T-helper 9 cell (primary cell): ENCODE measurements around the gene NECTIN1.

ENCODE experiments used
- DNase-seq: peaks from one replicate; pipeline ENCODE4 v3.0.0-alpha.2; 2020

NECTIN1 gene

DNA sequence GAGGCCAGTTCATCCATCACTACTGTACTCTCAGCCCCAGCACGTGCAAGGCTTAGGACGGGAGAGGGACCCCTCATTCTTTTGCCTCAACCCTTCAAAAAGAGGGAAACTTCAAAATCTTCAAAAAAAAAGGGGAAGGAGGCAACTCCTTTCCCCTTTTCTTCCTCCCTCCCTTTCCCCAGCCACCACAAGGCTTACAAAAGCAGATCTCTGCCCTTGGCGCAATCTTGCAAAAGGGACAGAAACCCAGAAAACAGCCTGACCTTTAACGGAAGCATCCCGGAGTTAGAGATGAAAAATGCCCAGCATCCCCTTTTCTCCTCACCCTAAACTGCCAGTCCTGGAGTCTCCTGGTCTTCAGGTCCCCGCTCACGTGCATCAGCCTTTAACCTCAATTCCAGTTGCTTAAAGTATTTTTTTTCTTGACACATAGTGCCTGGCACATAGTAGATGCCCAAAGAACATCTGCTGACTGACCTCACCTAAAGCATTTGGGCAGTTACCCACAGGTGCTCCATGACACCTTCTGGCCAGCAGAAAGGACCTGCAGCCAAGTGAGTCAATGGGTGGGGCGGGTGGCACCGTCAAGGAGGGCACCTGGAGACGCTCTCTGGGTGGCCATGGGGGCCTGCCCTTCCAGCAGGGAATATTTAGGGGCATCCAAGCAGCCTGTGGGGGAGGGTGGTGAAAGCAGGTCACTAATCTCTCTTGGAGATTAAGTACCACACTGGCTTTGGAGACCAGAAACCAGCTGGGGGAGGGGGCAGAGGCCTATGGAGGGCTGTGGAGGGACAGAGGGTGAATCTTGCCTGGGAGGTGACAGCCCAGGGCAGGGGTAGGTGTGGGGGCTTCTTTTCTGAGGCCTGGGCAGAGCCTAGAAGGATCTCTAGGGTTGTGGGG lies 16.3 kb downstream of the NECTIN1 start:
- no peak for DNase-seq

DNA sequence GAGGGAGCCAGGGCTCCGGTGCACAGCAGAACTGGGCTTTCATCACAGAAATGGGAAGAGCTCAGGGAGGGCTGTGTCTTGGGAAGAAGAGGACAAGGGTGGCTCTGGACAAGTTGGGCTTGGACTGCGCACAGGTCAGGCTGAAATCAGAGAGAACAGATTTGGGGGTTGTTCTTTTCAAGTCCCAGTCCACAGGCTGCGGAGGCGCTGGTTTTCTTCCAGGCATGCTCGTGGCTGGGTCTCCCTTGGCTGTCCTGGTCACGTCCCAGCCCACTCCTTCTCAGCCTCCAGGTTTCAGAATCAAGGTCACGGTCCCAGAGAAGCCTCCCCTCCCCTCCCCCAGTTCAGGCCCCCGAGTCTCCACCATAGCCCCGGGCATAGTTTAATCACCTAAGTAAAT lies 17.0 kb downstream of the NECTIN1 start:
- no peak for DNase-seq

DNA sequence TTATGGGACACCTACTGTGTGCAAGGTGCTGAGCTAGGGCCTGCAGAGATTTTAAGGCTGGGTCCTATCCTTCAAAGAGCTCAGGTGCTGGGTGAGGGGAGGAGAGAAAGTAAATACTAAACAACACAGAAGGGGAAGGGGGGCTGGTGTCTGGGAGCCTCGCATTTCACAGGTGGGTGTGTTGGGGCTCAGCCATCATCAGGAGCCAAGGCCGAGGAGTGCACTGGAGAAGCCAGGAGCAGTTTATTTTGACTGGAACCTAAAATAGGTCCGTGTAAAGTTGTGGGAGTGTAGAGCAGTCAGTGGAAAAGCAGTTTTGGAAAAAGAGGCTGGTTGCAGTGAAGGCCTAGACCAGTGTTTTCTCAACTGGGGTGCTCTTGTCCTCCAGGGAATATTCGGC lies 17.5 kb downstream of the NECTIN1 start:
- DNase-seq, result no peak

DNA sequence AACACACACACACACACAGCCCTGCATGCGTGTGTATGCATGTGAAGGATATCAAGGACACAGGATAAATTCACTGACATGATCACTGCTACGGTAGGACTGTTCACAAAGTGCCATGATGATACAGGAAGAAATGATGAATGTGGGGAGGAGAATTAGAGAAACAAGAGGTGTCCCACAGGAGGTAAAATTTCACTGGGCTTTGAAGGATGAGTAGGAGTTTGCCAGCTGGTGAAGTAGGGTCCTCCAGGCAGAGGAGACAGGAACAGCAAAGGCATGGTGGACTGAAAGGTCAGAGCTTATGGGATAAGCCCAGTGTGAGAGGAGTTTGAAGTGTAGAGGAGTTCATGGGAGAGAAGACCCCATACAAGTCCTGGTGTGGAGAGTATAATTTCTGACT lies 18.6 kb downstream of the NECTIN1 start:
- DNase-seq, result no peak

DNA sequence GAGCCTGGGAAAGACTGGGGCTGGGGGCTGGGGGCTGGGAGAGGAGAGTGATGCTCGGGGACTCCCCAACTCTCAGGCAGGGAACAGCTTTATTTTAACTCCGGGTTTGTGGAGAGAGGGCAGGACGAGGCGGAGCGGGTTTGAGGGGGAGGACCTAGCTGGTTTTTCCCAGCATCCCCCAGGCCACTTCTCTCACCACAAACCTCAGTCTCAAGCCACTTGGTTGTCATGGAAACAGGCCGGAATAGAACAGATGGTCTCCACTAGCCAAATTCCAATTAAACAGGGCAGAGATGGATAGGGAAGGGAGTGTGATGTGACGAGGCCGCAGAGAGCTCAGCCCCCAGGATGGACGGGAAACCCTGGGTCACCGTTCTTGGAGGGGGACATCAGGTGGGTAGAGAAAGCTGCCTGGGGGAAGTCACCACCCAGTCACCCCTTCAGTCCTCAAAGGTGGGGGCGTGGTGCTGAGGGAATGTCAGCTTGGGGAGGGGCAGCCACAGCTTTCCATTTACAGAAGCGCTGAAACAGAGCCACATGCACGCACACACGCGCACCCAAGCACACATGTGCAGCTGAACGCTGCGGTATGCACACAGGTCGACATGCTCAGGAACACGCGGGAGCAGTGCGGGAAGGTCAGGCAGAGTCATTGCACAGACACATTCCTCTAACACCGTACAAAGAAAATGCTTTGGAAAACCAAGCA lies 19.2 kb downstream of the NECTIN1 start:
- no peak for DNase-seq

DNA sequence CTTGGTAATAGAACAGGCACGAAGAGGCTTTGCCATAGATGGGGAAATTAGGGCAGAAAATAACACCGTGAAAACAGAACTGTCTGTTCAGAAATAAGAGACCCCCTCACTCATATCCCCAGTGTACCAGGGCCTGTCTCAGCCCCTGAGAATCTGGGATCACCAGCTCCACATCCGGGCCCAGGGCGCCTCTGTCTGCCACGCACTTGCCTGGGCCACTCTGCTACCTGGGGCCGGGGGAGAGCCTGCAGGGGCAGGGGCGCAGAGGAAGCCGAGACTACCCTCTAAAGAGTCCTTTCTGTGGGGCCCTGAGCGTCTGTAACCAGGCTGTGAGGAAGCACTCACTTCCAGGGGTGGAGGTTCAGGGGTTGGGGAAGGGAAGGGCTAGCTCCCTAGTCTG lies 19.8 kb downstream of the NECTIN1 start:
- DNase-seq, result no peak

- DNase-seq, result no peak
Measured at GRCh38 chr11:119708384-119708783, 20.6 kb downstream of the NECTIN1 start.

DNA sequence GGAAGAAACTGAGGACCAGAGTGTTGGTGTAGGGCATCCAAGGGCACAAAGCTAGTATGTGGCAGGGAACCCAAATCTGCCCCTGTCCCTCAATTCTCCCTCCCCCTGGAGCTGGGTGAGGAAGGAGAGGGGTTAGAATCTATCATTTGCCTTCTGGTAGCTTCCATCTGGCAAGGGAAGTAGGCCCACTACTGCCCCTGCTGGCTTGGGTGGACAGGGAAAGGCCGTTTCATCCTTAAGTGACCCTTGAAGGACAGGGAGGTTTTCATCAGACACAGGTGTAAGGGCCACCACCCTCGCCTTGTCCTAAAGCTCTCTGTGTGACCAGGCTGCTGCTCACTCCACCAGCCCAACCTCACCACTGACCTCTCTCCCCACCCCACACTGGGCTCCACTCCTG lies 22.1 kb downstream of the NECTIN1 start:
- no peak for DNase-seq

DNA sequence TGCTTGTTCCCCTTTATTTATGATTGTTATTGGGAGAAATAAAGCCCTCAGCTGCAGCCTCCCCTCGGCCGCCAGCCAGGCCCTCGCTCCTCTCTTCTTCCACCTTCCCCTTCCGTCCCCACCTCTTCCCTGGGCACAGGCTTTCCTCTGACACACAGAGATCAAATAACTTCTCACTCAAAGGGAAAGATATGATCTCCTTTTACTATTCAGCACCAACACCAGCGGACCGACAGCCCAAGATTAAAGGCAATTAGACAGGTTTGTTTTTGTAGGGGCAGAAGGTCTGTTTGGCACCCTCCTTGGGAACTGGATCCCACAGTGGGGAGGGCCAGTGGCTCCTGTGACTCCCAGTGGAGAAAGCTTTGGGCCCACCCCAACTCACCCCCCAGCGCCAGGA lies 23.0 kb downstream of the NECTIN1 start:
- no peak for DNase-seq

GRCh38 chr11:119705362-119705761 lies 23.6 kb downstream of the NECTIN1 start:
- DNase-seq, result no peak

DNA sequence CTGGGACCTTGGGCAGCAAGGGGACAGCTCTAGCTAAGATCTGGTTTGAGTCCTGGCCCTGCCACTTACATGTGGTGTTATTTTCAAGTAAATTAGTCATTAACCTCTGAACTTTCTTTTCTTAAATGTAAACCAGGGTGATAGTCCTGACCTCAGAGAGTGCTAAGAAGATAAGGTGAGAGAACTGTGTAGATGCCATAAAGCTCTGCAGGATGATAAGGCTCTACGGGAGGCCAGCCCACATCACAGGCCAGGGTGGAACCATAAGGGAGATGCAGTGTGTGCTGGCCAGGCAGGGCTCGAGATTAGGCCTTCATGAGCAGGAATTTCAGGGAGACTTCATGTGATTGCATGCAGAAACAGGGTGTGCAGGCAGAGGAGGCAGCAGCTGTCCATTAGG lies 24.2 kb downstream of the NECTIN1 start:
- no peak for DNase-seq

GRCh38 chr11:119701591-119702549 lies 27.1 kb downstream of the NECTIN1 start:
- no peak for DNase-seq

GRCh38 chr11:119700536-119701346 lies 28.3 kb downstream of the NECTIN1 start:
- no peak for DNase-seq

GRCh38 chr11:119700030-119700429 lies 29.0 kb downstream of the NECTIN1 start:
- DNase-seq, result no peak

- DNase-seq, result no peak
Measured at GRCh38 chr11:119699227-119699626, 29.8 kb downstream of the NECTIN1 start.

GRCh38 chr11:119697882-119698281 lies 31.1 kb downstream of the NECTIN1 start:
- no peak for DNase-seq

GRCh38 chr11:119697445-119697844 lies 31.6 kb downstream of the NECTIN1 start:
- no peak for DNase-seq

DNA sequence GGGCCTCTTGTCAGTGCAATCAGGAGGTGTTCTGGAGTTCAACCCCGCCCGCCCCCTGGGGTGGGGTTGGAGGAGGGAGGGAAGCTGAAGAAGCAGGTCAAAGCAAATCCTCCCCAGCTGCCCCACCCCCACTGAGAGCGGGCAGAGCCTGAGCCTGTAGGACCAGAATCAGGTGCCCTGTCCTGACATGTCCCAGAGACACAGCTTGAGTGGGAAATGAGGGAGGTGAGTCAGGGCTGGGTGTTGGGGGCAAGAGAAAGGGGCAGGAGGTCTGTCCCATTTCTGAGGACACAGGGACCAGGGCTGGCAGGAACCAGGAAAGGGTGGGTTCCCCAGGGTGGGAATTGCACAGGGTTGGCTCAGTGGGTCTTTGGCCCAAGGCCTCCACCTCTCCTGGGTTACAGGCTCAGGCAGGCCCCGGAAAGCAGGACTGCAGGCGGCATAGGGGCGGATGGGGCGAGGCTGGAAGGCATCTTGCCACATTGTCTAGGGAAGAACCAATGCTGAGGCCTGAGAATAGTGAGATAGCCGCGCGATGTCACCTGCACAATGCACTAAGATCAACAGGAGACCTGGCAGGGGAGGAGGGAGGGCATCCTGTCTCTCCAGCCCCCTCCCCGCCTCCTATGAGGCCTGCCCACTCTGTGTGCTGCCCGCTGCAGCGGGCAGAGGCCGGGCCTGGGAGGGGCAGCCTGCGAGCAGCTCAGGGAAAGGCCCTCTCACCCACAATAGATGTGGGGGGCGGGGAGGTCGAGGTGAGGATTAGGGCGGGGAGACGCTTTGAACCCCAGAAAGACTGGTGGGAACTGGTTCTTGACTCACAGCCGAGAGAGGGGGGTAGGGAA lies 32.4 kb downstream of the NECTIN1 start:
- no peak for DNase-seq

GRCh38 chr11:119694334-119694733 lies 34.7 kb downstream of the NECTIN1 start:
- DNase-seq, result no peak

GRCh38 chr11:119693253-119693815 lies 35.7 kb downstream of the NECTIN1 start:
- DNase-seq, result no peak

DNA sequence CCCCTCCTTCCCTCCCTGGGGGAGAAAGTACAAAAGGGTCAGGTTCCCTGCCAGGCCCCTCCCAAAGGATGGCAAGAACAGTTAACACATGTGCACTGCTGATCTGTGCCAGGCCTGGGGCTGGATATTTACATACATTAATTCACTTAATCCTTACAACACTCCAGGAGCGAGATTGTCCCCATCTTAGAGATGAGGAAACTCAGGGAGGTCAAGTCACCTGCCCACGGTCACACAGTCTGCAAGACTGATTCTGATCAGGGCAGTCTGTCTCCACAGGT lies 36.5 kb downstream of the NECTIN1 start:
- no peak for DNase-seq
